ENCODE data around the gene GLTP.

GLTP gene

DNA sequence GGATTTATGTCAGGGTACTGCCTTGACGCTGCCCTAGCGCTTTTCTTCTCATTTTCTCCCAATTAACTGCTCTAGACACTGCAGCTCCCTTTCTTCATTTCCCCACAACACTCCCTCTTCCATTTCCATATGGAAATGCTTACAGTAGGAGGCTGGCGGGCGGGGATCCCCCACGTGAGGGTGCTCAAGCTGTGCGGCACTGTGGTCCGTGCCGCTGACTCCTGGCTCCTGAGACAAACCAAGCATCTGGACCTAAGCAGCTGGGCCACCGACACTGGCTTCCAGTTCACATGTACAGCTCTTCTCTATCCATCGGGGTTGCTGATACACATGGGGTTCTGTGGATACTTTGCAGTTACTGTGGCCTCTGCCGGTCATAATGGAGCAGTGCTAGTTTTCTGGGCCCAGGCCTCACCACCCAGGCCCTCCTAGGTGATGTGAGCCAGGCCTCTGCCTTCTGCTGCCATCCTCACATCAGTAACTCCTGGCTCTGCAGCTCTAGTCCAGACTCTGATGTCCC, 40.0 kb upstream of the GLTP start:
- peaks cover 20% of the 10 kb centered on the region for H3K36me3 ChIP-seq (ENCODE audit: insufficient read depth, low read depth, low read length)
- H3K9ac ChIP-seq (ENCODE audit: low read depth, low read length): no peak overlapping the region
- H3K27ac ChIP-seq (ENCODE audit: low read length): no peak overlapping the region
- no peak overlapping the region for H3K4me3 ChIP-seq (ENCODE audit: low read length)
- H3K4me1 ChIP-seq (ENCODE audit: insufficient read depth, low read length): no peaks in the 10 kb centered on the region
- no peaks in the 10 kb centered on the region; the same call in 1 of the 2 replicates for H3K9me3 ChIP-seq (ENCODE audit: insufficient read depth, low read depth, low read length)
- H3K27me3 ChIP-seq (ENCODE audit: insufficient read depth, low read length): no peaks in the 10 kb centered on the region

DNA sequence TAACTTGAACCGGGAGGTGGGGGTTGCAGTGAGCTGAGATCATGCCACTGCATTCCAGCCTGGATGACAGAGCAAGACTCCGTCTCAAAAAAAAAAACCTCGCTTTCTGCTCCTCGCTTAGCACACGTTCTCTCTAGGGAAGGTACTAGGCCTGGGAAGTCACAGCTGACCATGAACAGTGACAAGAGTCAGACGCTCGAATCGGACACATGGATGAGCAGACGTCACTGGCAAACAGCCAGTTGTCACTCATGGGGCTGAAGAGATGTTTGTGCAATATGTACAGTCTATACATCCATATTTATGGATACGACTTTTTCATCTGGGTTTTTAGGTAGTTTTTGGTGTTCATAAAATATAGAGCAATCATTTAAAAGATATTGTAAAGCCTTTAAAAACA, 39.1 kb upstream of the GLTP start:
- peaks cover 27% of the 10 kb centered on the region for H3K36me3 ChIP-seq (ENCODE audit: insufficient read depth, low read depth, low read length)
- no peak overlapping the region for H3K4me3 ChIP-seq (ENCODE audit: low read length)
- H3K27ac ChIP-seq (ENCODE audit: low read length): no peak overlapping the region
- H3K27me3 ChIP-seq (ENCODE audit: insufficient read depth, low read length): no peaks in the 10 kb centered on the region
- H3K9me3 ChIP-seq (ENCODE audit: insufficient read depth, low read depth, low read length): no peaks in the 10 kb centered on the region; the same call in 1 of the 2 replicates
- no peak overlapping the region for H3K9ac ChIP-seq (ENCODE audit: low read depth, low read length)
- no peaks in the 10 kb centered on the region for H3K4me1 ChIP-seq (ENCODE audit: insufficient read depth, low read length)

DNA sequence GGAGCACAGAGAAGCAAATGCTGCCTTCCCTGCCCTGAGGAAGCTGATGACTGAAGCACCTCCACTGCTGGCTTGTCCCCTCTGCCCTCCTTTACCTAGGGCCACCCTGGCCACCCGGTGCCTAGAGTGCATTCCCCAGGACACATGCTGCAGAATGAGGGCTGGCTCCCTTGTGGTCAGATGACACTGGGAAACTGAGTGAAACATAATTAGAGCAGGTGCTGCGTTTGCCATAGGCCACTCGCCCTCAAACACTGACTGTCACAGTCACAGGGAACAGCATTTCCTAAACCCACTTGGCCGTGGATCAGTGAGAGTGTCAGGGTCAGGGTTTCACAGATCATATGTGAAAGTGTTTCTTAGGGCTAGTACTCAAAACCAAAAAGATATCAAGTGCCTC, 35.7 kb upstream of the GLTP start:
- Histone ChIP-seq H3K4me3 (ENCODE audit: low read length) (no peak overlapping the region), H3K9ac (ENCODE audit: low read depth, low read length) (no peak overlapping the region), H3K27ac (ENCODE audit: low read length) (no peak overlapping the region), H3K36me3 (ENCODE audit: insufficient read depth, low read depth, low read length) (peaks cover 27% of the 10 kb centered on the region), H3K27me3 (ENCODE audit: insufficient read depth, low read length) (no peaks in the 10 kb centered on the region), H3K9me3 (ENCODE audit: insufficient read depth, low read depth, low read length) (no peaks in the 10 kb centered on the region; the same call in 1 of the 2 replicates), H3K4me1 (ENCODE audit: insufficient read depth, low read length) (no peaks in the 10 kb centered on the region)

DNA sequence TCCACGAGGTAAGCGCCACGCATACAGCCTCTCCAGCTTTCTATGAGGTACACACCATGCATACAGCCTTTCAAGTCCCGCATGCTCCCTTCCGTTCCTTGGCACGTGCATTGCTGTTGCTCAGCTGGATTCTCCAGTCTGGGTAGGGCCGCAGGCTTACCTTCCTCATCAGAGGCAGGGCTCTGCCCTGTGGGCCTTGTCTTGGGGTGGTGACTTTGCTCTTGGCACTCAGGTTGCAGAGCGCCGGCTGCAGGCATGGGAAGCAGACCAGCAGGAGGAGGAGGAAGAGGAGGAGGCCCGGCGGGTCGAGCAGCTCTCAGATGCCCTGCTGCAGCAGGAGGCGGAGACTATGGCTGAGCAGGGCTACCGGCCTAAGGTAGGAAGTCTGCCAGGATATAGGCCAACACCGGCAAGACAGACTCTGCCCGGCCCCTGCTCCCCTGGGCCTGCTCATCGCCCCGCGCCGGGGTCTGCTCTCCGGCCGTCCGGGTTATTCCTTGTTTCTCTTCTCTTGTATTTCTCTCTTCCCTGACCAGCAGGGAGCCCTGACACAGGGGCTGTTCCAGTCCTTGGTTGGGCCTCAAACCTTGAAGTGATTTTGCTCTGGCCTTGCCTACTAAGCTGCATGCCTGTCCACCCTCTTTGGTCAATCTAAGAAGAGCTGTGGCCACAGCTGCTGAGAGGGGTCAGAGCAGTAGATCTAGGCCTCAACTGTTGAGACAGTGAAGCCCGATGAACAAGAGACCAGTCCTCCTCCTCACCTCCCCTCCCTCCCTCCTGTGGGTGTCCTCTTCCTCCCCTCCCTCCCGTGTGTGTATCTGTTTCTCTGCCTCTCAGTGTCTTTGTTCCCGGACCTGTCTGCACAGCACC, 35.1 kb upstream of the GLTP start:
- Histone ChIP-seq H3K36me3 (ENCODE audit: insufficient read depth, low read depth, low read length) (peaks cover 27% of the 10 kb centered on the region), H3K27ac (ENCODE audit: low read length) (no peak overlapping the region), H3K4me1 (ENCODE audit: insufficient read depth, low read length) (no peaks in the 10 kb centered on the region), H3K4me3 (ENCODE audit: low read length) (no peak overlapping the region), H3K9ac (ENCODE audit: low read depth, low read length) (no peak overlapping the region), H3K27me3 (ENCODE audit: insufficient read depth, low read length) (no peaks in the 10 kb centered on the region), H3K9me3 (ENCODE audit: insufficient read depth, low read depth, low read length) (no peaks in the 10 kb centered on the region; the same call in 1 of the 2 replicates)

DNA sequence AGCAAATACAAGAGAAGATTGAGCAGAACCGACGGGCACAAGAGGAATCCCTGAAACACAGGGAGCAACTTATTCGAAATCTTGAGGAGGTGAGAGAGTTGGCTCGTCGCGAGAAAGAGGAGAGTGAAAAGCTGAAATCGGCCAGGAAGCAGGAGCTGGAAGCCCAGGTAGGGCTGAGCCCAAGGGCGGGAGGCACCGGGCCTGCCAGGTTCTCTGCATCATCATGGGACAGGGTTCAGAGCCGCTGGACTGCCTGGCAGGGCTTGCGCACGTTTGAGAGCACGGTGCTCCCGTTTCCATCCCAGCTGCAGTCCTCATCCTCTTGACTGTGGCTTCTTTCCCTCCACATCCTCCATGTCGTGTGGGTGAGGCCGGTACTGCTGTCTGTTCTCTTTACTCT, 34.1 kb upstream of the GLTP start:
- H3K9me3 ChIP-seq (ENCODE audit: insufficient read depth, low read depth, low read length): no peaks in the 10 kb centered on the region
- no peak overlapping the region for H3K27ac ChIP-seq (ENCODE audit: low read length)
- H3K36me3 ChIP-seq (ENCODE audit: insufficient read depth, low read depth, low read length): peaks cover 27% of the 10 kb centered on the region

DNA sequence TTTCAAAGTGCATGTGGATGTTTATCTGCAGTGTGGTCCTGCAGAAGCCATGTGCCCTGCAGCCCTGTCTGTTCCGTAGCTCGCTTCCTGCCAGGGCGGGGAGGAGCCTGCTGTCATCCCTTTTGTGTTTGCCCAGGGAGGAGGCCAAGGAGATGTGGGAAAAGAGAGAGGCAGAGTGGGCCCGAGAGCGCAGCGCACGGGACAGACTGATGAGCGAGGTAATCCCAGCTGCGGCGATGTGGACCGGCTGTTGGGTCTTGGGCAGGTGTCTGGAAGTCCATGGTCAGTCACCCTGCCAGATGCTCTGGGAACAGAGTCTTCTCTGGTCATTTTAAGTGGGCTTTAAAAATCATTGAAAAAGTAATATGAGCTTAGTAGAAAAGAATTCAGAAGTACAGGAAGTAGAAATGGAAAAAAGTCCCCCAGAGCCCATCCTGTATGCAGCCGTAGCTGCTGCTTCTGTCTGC, 32.5 kb upstream of the GLTP start:
- Histone ChIP-seq H3K27ac (ENCODE audit: low read length) (no peak overlapping the region), H3K36me3 (ENCODE audit: insufficient read depth, low read depth, low read length) (peaks cover 29% of the 10 kb centered on the region), H3K4me3 (ENCODE audit: low read length) (no peak overlapping the region), H3K9me3 (ENCODE audit: insufficient read depth, low read depth, low read length) (no peaks in the 10 kb centered on the region), H3K4me1 (ENCODE audit: insufficient read depth, low read length) (no peaks in the 10 kb centered on the region), H3K27me3 (ENCODE audit: insufficient read depth, low read length) (peaks cover 14% of the 10 kb centered on the region), H3K9ac (ENCODE audit: low read depth, low read length) (no peak overlapping the region)

More for the DNA sequence above, 34.1 kb upstream of the GLTP start:
- Histone ChIP-seq H3K9ac (ENCODE audit: low read depth, low read length) (no peak overlapping the region), H3K4me1 (ENCODE audit: insufficient read depth, low read length) (no peaks in the 10 kb centered on the region), H3K4me3 (ENCODE audit: low read length) (no peak overlapping the region), H3K27me3 (ENCODE audit: insufficient read depth, low read length) (no peaks in the 10 kb centered on the region)

DNA sequence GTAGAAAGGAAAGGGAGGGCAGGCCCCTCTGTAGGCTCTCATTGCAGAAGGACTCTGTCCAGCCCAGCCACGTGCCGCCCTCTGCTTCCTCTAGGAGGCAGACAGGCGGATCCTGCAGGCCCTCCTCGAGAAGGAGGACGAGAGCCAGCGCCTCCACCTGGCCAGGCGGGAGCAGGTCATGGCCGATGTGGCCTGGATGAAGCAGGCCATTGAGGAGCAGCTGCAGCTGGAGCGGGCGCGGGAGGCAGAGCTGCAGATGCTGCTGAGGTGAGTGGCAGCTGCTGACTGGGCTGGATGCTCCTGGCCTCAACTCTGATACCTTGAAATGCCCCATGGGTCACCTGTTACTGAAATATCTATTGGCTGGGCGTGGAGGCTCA, 30.6 kb upstream of the GLTP start:
- no peaks in the 10 kb centered on the region for H3K4me1 ChIP-seq (ENCODE audit: insufficient read depth, low read length)
- H3K36me3 ChIP-seq (ENCODE audit: insufficient read depth, low read depth, low read length): peaks cover 27% of the 10 kb centered on the region
- no peak overlapping the region for H3K27ac ChIP-seq (ENCODE audit: low read length)
- no peak overlapping the region for H3K4me3 ChIP-seq (ENCODE audit: low read length)
- peaks cover 33% of the 10 kb centered on the region for H3K27me3 ChIP-seq (ENCODE audit: insufficient read depth, low read length)
- no peaks in the 10 kb centered on the region for H3K9me3 ChIP-seq (ENCODE audit: insufficient read depth, low read depth, low read length)
- no peak overlapping the region for H3K9ac ChIP-seq (ENCODE audit: low read depth, low read length)

DNA sequence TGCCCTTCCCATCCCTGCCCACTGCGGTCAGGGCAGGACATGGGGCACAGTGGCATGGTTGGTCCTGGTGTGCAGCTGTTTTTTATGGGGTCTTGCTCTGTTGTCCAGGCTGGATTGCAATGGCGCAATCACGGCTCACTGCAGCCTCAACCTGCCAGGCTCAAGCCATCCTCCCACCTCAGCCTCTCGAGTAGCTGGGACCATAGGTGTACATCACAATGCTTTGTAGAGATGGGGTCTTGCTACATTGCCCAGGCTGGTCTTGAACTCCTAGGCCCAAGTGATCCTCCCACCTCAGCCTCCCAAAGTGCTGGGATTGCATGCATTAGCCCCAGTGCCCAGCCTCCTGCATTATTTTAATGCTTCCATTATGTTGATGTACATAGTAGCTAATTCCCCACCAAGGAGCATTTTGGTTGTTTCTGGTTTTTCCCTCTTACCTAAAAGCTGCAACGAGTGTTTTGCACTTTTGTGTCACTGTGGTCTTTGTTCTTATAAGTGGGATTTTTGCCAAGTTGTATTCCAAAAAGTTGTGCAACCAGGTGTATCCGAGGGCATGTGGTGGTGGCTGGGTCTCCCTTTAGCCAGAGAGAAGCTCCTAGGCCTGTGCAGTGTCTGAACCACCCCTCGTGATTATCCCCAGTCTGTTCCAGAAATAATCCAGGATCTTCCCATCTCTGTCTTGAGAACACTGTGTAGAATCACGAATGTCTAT, 30.1 kb upstream of the GLTP start:
- Histone ChIP-seq H3K27me3 (ENCODE audit: insufficient read depth, low read length) (peaks cover 38% of the 10 kb centered on the region), H3K36me3 (ENCODE audit: insufficient read depth, low read depth, low read length) (peaks cover 28% of the 10 kb centered on the region), H3K9me3 (ENCODE audit: insufficient read depth, low read depth, low read length) (no peaks in the 10 kb centered on the region), H3K9ac (ENCODE audit: low read depth, low read length) (no peak overlapping the region), H3K4me1 (ENCODE audit: insufficient read depth, low read length) (no peaks in the 10 kb centered on the region), H3K27ac (ENCODE audit: low read length) (no peak overlapping the region), H3K4me3 (ENCODE audit: low read length) (no peak overlapping the region)

DNA sequence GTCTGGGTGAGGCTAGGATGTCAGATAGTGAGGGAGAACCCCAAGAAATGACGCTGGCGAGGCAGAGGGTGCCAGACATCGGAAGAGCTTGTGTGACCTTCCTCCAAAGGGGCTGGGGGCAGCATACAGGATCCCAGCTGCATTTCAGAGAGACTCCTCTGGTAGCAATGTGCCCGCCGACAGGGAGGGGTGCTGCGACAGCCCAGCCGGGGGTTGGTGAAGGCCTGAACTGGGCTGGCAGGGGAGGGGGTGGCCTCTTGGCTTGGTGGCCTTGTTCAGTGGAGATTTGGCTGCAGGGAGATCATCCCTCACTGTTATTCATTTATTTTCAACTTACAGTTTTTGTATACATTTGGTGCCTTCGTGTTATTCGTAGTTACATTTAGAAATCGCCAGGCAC, 25.0 kb upstream of the GLTP start:
- Histone ChIP-seq H3K4me1 (ENCODE audit: insufficient read depth, low read length) (no peaks in the 10 kb centered on the region; the same call in 1 of the 2 replicates), H3K36me3 (ENCODE audit: insufficient read depth, low read depth, low read length) (peaks cover 33% of the 10 kb centered on the region), H3K4me3 (ENCODE audit: low read length) (no peak overlapping the region), H3K9ac (ENCODE audit: low read depth, low read length) (no peak overlapping the region), H3K27me3 (ENCODE audit: insufficient read depth, low read length) (peaks cover 89% of the 10 kb centered on the region), H3K27ac (ENCODE audit: low read length) (no peak overlapping the region), H3K9me3 (ENCODE audit: insufficient read depth, low read depth, low read length) (no peaks in the 10 kb centered on the region)

DNA sequence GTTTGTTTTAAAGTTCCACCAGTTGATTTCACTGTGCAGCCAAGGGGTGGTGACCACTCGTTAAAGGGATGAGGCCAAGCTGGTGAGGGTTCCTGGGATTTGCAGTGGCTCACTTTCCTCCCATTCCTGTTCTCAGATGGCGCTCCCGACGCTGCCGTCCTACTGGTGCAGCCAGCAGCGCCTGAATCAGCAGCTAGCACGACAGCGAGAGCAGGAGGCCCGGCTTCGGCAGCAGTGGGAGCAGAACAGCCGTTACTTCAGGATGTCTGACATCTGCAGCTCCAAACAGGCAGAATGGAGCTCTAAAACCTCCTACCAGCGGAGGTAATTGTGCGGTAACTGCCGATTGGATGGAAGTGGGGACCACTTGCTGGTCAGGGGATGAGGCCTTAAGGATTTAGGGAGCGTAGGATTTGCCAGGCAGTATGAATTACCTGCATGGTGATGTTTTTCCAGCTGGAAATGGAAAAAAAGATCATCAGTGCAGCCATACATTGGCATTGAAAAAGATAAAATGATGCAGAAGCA, 22.6 kb upstream of the GLTP start:
- Histone ChIP-seq H3K27me3 (ENCODE audit: insufficient read depth, low read length) (peaks cover 100% of the 10 kb centered on the region), H3K36me3 (ENCODE audit: insufficient read depth, low read depth, low read length) (peaks cover 31% of the 10 kb centered on the region)

DNA sequence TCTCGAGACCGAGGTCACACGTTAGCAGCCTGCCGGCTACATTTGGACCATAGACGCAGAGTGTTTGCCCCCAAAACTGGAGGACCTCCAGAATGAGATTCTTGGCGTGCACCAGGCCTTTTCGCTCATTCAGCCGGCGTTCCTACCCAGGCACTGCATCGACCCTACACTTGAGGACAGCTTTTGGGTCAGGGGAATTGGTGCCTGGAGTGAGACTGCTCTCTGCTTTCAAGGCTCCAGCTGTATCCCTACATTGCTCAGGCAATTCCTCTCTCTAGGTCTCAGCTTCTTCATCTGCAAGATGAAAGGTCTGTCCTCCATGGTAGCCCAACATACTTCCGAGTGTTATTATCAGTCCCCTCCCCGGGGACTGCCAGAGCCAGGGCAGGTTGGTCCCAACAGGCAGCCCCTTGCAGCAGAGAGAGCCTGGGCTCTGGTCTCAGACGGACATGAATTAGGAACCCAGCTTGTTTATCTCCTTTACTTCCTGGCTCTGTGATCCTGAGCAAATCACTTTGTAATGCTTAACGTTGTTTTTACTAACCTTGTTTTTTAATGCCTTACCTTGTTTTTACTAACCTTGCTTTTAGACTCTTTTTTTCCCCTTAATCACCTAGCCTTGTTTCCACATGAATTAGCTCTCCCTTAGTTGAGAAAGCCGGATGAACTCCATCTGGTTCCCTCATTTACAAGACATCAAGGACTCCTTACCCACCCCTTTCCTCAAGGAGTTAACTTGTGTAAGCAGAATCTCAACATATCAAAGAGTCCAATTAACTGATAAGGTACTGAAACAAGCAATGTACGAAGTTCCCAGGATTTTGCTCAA, 20.6 kb upstream of the GLTP start:
- Histone ChIP-seq H3K27ac (ENCODE audit: low read length) (no peak overlapping the region), H3K9ac (ENCODE audit: low read depth, low read length) (peak overlapping the region; percentile 70; the same call in 1 of the 2 replicates), H3K36me3 (ENCODE audit: insufficient read depth, low read depth, low read length) (peaks cover 15% of the 10 kb centered on the region; the same call in 1 of the 2 replicates), H3K4me3 (ENCODE audit: low read length) (peak overlapping the region; percentile 79), H3K9me3 (ENCODE audit: insufficient read depth, low read depth, low read length) (no peaks in the 10 kb centered on the region), H3K27me3 (ENCODE audit: insufficient read depth, low read length) (peaks cover 100% of the 10 kb centered on the region), H3K4me1 (ENCODE audit: insufficient read depth, low read length) (no peaks in the 10 kb centered on the region; the same call in 1 of the 2 replicates)

More for the DNA sequence above, 22.6 kb upstream of the GLTP start:
- no peak overlapping the region for H3K9ac ChIP-seq (ENCODE audit: low read depth, low read length)
- H3K4me1 ChIP-seq (ENCODE audit: insufficient read depth, low read length): no peaks in the 10 kb centered on the region; the same call in 1 of the 2 replicates
- no peaks in the 10 kb centered on the region for H3K9me3 ChIP-seq (ENCODE audit: insufficient read depth, low read depth, low read length)
- H3K4me3 ChIP-seq (ENCODE audit: low read length): no peak overlapping the region
- no peak overlapping the region for H3K27ac ChIP-seq (ENCODE audit: low read length)

Measured in iPS-20b (cell line).